ENCODE data around the gene GPR15. TPM values are rescaled to one million over a fixed set of nuclear protein-coding genes. Genes with fewer than 3 reads are reported as not detected.

GPR15 gene
- total and polyA plus RNA-seq, 10 donors: 0.30 to 11.9 (median 2.6) TPM; not detected in 1

- DNase-seq: no peak
- Histone ChIP-seq H3K27me3 (replicated peaks in 1 of 7) (no peaks in the 10 kb centered on the region), H3K4me1 (no peaks in the 10 kb centered on the region), H3K36me3 (no peaks in the 10 kb centered on the region), H3K9me3 (no peaks in the 10 kb centered on the region), H3K27ac (no peak overlapping the region), H3K4me3 (no peak overlapping the region)
- TF ChIP-seq POLR2AphosphoS5 (IDR thresholded peaks at IDR 0.05): no peak
- WGBS, 5 donors: 82 to 92% (median 91%) methylated on average over 4 of the region's 4 CpGs
- intact Hi-C loops (cut with DNase I; ENCODE audit: low total_unique reads): no loop called here
Observed at GRCh38 chr3:98500019-98500418, 31.8 kb upstream of the GPR15 start.

GRCh38 chr3:98501270-98501669 is 30.5 kb upstream of the GPR15 start:
- no peak for DNase-seq
- no peak for TF ChIP-seq CTCF (IDR thresholded peaks at IDR 0.05 in 8 of 11, conservative IDR thresholded peaks at IDR 0.05 in 3 of 11)
- no peak for TF ChIP-seq POLR2AphosphoS5 (IDR thresholded peaks at IDR 0.05)
- no peak for TF ChIP-seq POLR2A (IDR thresholded peaks at IDR 0.05)
- Histone ChIP-seq H3K27me3 (replicated peaks in 1 of 7) (no peaks in the 10 kb centered on the region), H3K27ac (no peak overlapping the region), H3K36me3 (peaks cover 0 to under 1% (median 0%) of the 10 kb centered on the region in 6 donors), H3K9me3 (no peaks in the 10 kb centered on the region), H3K4me3 (no peak overlapping the region), H3K4me1 (no peaks in the 10 kb centered on the region)
- intact Hi-C loops (cut with DNase I; ENCODE audit: low total_unique reads): no loop called here
- 84 to 91% (median 89%) methylated on average over 4 of the region's 4 CpGs for WGBS, 5 donors

- H3K4me3 ChIP-seq: no peak overlapping the region
- WGBS, 5 donors: 92 to 97% (median 95%) methylated on average over 5 of the region's 5 CpGs
Observed at GRCh38 chr3:98501863-98502576, 29.8 kb upstream of the GPR15 start.

GRCh38 chr3:98504539-98504938 is 27.2 kb upstream of the GPR15 start:
- TF ChIP-seq POLR2A (IDR thresholded peaks at IDR 0.05): no peak
- no peak for TF ChIP-seq POLR2AphosphoS5 (IDR thresholded peaks at IDR 0.05)
- no peak for TF ChIP-seq CTCF (IDR thresholded peaks at IDR 0.05 in 8 of 11, conservative IDR thresholded peaks at IDR 0.05 in 3 of 11)
- Histone ChIP-seq H3K27me3 (replicated peaks in 1 of 7) (no peaks in the 10 kb centered on the region), H3K4me1 (no peaks in the 10 kb centered on the region), H3K36me3 (peaks cover 0 to 24% (median 0%) of the 10 kb centered on the region in 6 donors), H3K27ac (no peak overlapping the region), H3K4me3 (no peak overlapping the region), H3K9me3 (no peaks in the 10 kb centered on the region)
- intact Hi-C loops (cut with DNase I; ENCODE audit: low total_unique reads): no loop called here
- WGBS, 5 donors: 74 to 98% (median 78%) methylated on average over 4 of the region's 4 CpGs
- DNase-seq: no peak

More at GRCh38 chr3:98501863-98502576, 29.8 kb upstream of the GPR15 start:
- no peak for TF ChIP-seq POLR2A (IDR thresholded peaks at IDR 0.05)
- TF ChIP-seq POLR2AphosphoS5 (IDR thresholded peaks at IDR 0.05): no peak
- no peak for TF ChIP-seq CTCF (IDR thresholded peaks at IDR 0.05 in 8 of 11, conservative IDR thresholded peaks at IDR 0.05 in 3 of 11)
- Histone ChIP-seq H3K27me3 (replicated peaks in 1 of 7) (no peaks in the 10 kb centered on the region), H3K9me3 (no peaks in the 10 kb centered on the region), H3K27ac (no peak overlapping the region), H3K36me3 (peaks cover 0 to 7% (median 0%) of the 10 kb centered on the region in 6 donors), H3K4me1 (no peaks in the 10 kb centered on the region)
- no peak for DNase-seq
- intact Hi-C loops (cut with DNase I; ENCODE audit: low total_unique reads): no loop called here

All from spleen (tissue), 11 donors.